Esophagus muscularis mucosa (tissue), 4 donors: ENCODE measurements around the gene PIK3C2G. TPM values are rescaled to one million over a fixed set of nuclear protein-coding genes. Genes with fewer than 3 reads are reported as not detected.
"Not testable (repeated sequence)": the region's sequence is repeated elsewhere in the genome, so short reads cannot be mapped to it uniquely, and the experiment has no call there.

Source experiments
- DNase-seq: peaks from one replicate; pipeline ENCODE4 v3.0.0-alpha.2; 2017; ENCODE audit errors: extremely low spot score
- H3K27ac ChIP-seq, 4 donors: fragments of 200-600 bp; sonication (generic); replicated peaks in 1 of 4; 1 replicate in 3 of 4; 2 replicates in 1 of 4; pipeline ENCODE4 v1.5.1; 2016 to 2019; ENCODE audit warnings: mild to moderate bottlenecking in 1 of 4
- H3K27me3 ChIP-seq, 4 donors: fragments of 200-600 bp; sonication (generic); one replicate each; pipeline versions ENCODE4 v1.5.1 to v1.6.0; 2016 to 2019
- H3K36me3 ChIP-seq, 4 donors: fragments of 200-600 bp; sonication (generic); one replicate each; pipeline ENCODE4 v1.5.1; 2016 to 2019
- H3K4me1 ChIP-seq, 4 donors: fragments of 200-600 bp; sonication (generic); one replicate each; pipeline ENCODE4 v1.5.1; 2016 to 2019
- H3K4me3 ChIP-seq, 4 donors: fragments of 200-600 bp; sonication (generic); 1 replicate in 2 of 4; 2 replicates in 2 of 4; pipeline ENCODE4 v1.5.1; 2016 to 2019; ENCODE audit warnings: mild to moderate bottlenecking in 4 of 4, moderate library complexity in 1 of 4
- H3K9me3 ChIP-seq, 4 donors: fragments of 200-600 bp; sonication (generic); 1 replicate in 3 of 4; 2 replicates in 1 of 4; pipeline ENCODE4 v1.5.1; 2016 to 2019
- EP300 ChIP-seq: sonication (generic); formaldehyde crosslinking; IDR thresholded peaks from one replicate; pipeline ENCODE4 v1.6.1; 2017; ENCODE audit warnings: antibody characterized with exemption
- POLR2A ChIP-seq: fragments of 450-650 bp; IDR thresholded peaks from one replicate; pipeline ENCODE4 v1.6.1; 2017; ENCODE audit warnings: antibody characterized with exemption, moderate library complexity, mild to moderate bottlenecking, low read depth
- POLR2AphosphoS5 ChIP-seq, 2 donors: sonication (generic); formaldehyde crosslinking; IDR thresholded peaks; one replicate each; pipeline ENCODE4 v1.6.1; 2017; ENCODE audit warnings: antibody characterized with exemption in 2 of 2
- WGBS: methylation state at CpG from one replicate; pipeline ENCODE4 v1.1.5; 2018; 5-methylcytosine and 5-hydroxymethylcytosine counted together
- intact Hi-C: fragments of 100-400 bp; cut with DNase I; formaldehyde crosslinking; loops from one replicate; pipeline ENCODE4 v1.15.1; 2023
- total RNA-seq, 4 donors: library from RNA; depleted of rRNA; stranded (reverse); fragments of >200 nt; gene quantifications; one replicate each; pipeline versions ENCODE4 v1.1.0 to v1.2.1, GENCODE V29; 2016
- TF ChIP-seq, protein P1 (sequence below), 3 experiments: fragments of 200-600 bp in 2 of 3; fragments of 450-650 bp in 1 of 3; sonication (generic) in 2 of 3; IDR thresholded peaks; one replicate each; pipeline ENCODE4 v1.5.1; 2017 to 2019; ENCODE audit warnings: antibody characterized with exemption in 3 of 3, mild to moderate bottlenecking in 2 of 3, moderate library complexity in 1 of 3

The PIK3C2G gene
- total RNA-seq, 4 donors from 2014 or later, result 0.06 to 1.2 (median 0.61) TPM

DNA sequence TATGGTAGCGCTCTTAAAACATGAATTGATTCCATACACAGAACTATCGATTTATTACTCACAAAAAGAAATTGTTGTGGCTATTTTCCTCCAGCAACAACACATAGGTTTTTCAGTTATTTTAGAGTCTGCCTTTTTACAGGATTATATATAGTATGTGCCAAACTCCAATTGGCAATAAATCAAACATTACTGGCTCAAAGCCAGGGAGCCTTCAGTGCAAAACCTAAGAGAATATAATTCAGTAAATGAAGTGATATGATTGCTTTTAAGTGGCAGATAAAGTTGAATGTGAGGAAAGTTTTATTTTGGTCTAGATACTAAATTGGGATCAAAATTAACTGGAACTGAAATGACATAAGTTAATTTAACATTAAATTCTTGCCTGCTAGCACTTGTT lies 234.8 kb downstream of the PIK3C2G start:
- TF ChIP-seq POLR2A (no peak), EP300 (no peak), POLR2AphosphoS5 (IDR thresholded peaks at IDR 0.05) (no peak)
- TF ChIP-seq, protein P1, sequence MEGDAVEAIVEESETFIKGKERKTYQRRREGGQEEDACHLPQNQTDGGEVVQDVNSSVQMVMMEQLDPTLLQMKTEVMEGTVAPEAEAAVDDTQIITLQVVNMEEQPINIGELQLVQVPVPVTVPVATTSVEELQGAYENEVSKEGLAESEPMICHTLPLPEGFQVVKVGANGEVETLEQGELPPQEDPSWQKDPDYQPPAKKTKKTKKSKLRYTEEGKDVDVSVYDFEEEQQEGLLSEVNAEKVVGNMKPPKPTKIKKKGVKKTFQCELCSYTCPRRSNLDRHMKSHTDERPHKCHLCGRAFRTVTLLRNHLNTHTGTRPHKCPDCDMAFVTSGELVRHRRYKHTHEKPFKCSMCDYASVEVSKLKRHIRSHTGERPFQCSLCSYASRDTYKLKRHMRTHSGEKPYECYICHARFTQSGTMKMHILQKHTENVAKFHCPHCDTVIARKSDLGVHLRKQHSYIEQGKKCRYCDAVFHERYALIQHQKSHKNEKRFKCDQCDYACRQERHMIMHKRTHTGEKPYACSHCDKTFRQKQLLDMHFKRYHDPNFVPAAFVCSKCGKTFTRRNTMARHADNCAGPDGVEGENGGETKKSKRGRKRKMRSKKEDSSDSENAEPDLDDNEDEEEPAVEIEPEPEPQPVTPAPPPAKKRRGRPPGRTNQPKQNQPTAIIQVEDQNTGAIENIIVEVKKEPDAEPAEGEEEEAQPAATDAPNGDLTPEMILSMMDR (IDR thresholded peaks at IDR 0.05), result no peak
- Histone ChIP-seq H3K4me1 (peaks cover 0 to 15% (median 15%) of the 10 kb centered on the region in 4 donors), H3K4me3 (no peak overlapping the region), H3K27ac (no peak overlapping the region), H3K27me3 (no peaks in the 10 kb centered on the region), H3K36me3 (no peaks in the 10 kb centered on the region), H3K9me3 (no peaks in the 10 kb centered on the region)
- no peak for DNase-seq
- WGBS, result 92% methylated on average over 2 of the region's 2 CpGs
- intact Hi-C loops, result no loop called here

DNA sequence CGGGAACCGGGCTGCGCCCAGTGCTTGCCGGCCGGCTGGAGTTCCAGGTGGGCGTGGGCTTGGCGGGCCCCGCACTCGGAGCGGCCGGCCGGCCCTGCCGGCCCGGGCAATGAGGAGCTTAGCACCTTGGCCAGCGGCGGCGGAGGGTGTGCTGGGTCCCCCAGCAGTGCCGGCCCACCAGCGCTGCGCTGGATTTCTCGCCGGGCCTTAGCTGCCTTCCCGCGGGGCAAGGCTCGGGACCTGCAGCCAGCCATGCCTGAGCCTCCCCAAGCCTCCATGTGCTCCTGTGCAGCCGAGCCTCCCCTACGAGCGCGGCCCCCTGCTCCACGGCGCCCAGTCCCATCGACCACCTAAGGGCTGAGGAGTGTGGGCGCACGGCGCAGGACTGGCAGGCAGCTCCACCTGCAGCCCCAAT lies 238.8 kb downstream of the PIK3C2G start:
- DNase-seq, H3K36me3 ChIP-seq, intact Hi-C loops, H3K9me3 ChIP-seq, H3K4me3 ChIP-seq, H3K27ac ChIP-seq, H3K27me3 ChIP-seq: not testable (repeated sequence)
- over 99% methylated on average over 31 of the region's 35 CpGs for WGBS
- H3K4me1 ChIP-seq, result peaks cover 0 to 15% (median 15%) of the 10 kb centered on the region in 4 donors

DNA sequence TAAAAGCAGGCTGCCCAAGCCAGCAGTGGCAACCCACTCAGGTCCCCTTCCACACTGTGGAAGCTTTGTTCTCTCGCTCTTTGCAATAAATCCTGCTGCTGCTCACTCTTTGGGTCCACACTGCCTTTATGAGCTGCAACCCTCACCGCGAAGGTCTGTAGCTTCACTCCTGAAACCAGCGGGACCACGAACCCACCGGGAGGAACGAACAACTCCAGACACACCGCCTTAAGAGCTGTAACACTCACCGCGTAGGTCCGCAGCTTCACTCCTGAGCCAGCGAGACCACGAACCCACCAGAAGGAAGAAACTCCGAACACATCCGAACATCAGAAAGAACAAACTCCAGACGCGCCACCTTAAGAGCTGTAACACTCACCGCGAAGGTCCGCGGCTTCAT lies 239.4 kb downstream of the PIK3C2G start:
- H3K27ac ChIP-seq, intact Hi-C loops, H3K27me3 ChIP-seq, H3K4me3 ChIP-seq, H3K36me3 ChIP-seq, H3K9me3 ChIP-seq, DNase-seq: not testable (repeated sequence)
- peaks cover 0 to 15% (median 15%) of the 10 kb centered on the region in 4 donors for H3K4me1 ChIP-seq
- WGBS, result 98% methylated on average over 21 of the region's 21 CpGs

DNA sequence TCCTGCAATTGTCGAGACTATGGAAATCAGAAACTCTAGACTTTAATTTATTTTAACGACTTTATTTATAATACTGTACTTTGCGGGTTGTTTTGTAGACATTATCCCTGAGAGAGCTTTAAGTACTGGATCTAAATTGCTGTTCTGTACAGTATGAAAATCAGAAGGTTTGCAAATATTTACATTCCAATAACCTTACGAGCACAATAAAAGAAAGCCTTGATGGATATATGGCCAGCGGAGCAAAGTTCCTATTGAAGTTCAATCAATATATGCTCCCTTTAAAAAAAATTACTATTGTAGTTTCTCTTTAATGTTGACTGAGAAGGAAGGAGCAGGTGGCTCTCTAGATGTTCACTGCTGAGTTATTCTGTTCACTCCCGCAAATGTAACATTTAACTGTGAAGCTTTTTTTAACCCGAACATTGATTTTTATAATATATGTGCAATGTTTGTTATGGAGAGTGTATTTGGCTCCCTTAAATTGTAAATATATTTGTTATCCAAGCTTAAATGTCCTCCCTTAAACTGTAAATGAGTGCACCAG lies 241.2 kb downstream of the PIK3C2G start:
- no peaks in the 10 kb centered on the region for H3K9me3 ChIP-seq
- no peak for TF ChIP-seq POLR2AphosphoS5 (IDR thresholded peaks at IDR 0.05)
- TF ChIP-seq EP300, result no peak
- TF ChIP-seq POLR2A, result no peak
- TF ChIP-seq, protein P1 (IDR thresholded peaks at IDR 0.05), result no peak
- WGBS, result 88% methylated on average over 7 of the region's 7 CpGs

DNA sequence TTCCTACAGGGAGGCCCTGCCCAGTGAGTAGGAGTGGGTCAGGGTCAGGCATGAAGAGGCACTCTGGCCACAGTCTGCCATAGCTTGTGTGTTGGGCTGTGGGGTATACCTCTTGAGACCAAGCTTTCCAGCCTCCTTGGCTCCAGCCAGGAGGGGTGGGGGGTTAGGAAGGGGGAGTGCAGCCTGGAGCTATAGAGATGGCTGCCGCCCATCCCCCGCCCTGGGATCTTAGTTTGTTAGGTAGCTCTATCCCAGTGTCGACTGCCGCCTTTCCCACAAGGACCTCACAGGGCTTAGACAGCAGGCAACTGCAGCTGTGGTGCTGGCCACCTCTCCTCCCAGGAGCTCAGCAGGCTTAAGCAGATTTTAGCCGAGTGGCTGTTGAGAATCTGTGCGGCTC lies 260.1 kb downstream of the PIK3C2G start:
- Histone ChIP-seq H3K4me3 (no peak overlapping the region), H3K27ac (no peak overlapping the region), H3K27me3 (no peaks in the 10 kb centered on the region), H3K4me1 (no peaks in the 10 kb centered on the region), H3K36me3 (no peaks in the 10 kb centered on the region), H3K9me3 (peaks cover 0 to 17% (median 7%) of the 10 kb centered on the region in 4 donors)
- no peak for DNase-seq
- TF ChIP-seq EP300 (no peak), POLR2AphosphoS5 (IDR thresholded peaks at IDR 0.05) (no peak), POLR2A (no peak)
- TF ChIP-seq, protein P1 (IDR thresholded peaks at IDR 0.05), result no peak
- WGBS, result 100% methylated on average over 6 of the region's 6 CpGs
- intact Hi-C loops, result no loop called here

More for the DNA sequence above, 241.2 kb downstream of the PIK3C2G start:
- no peak overlapping the region for H3K4me3 ChIP-seq
- no peak overlapping the region for H3K27ac ChIP-seq
- H3K27me3 ChIP-seq, result no peaks in the 10 kb centered on the region
- intact Hi-C loops, result no loop called here
- no peak for DNase-seq
- H3K36me3 ChIP-seq, result no peaks in the 10 kb centered on the region
- peaks cover 0 to 2% (median 1%) of the 10 kb centered on the region in 4 donors for H3K4me1 ChIP-seq

DNA sequence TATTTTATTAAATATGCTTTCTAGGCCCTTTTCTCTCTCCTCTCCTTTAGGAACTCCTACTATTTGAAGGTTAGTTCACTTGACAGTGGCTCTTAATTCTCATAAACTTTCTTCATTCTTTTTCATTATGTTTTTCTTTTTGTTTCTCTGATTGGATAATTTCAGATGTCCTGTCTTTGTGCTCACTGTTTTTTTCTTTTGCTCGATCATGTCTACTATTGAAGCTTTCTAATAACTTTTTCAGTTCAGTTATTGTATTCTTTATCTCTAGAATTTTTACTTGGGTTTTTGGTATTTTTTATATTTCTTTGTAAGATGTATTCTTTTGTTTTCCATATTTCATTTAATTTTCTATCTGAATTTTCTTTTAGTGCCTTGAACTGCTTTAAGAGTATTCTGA lies 261.5 kb downstream of the PIK3C2G start:
- TF ChIP-seq POLR2A (no peak), POLR2AphosphoS5 (IDR thresholded peaks at IDR 0.05) (no peak), EP300 (no peak)
- TF ChIP-seq, protein P1 (IDR thresholded peaks at IDR 0.05), result no peak
- no peak for DNase-seq
- intact Hi-C loops, result no loop called here
- Histone ChIP-seq H3K9me3 (peaks cover 0 to 17% (median 7%) of the 10 kb centered on the region in 4 donors), H3K27ac (no peak overlapping the region), H3K36me3 (no peaks in the 10 kb centered on the region), H3K4me1 (no peaks in the 10 kb centered on the region), H3K27me3 (no peaks in the 10 kb centered on the region), H3K4me3 (no peak overlapping the region)
- 94% methylated on average over 1 of the region's 1 CpG for WGBS

DNA sequence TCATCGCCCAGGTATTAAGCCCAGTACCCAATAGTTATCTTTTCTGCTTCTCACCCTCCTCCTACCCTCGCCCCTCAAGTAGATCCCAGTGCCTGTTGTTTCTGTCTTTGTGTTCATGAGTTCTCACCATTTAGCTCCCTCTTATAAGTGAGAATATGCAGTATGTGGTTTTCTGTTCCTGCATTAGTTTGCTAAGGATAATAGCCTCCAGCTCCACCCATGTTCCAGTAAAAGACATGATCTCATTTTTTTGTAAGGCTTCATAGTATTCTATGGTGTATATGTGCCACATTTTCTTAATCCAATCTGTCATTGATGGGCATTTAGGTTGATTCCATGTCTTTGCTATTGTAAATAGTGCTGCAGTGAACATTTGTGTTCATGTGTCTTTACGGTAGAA lies 281.2 kb downstream of the PIK3C2G start:
- peaks cover 0 to 12% (median 9%) of the 10 kb centered on the region in 4 donors for H3K4me1 ChIP-seq
- H3K9me3 ChIP-seq, H3K36me3 ChIP-seq, intact Hi-C loops, H3K4me3 ChIP-seq, H3K27me3 ChIP-seq, DNase-seq, H3K27ac ChIP-seq: not testable (repeated sequence)
- WGBS, result 97% methylated on average over 3 of the region's 3 CpGs
